HG03060 (cell line): ENCODE data around the gene CTSE.
A peak's percentile ranks its signal among the peaks of the same experiment; 100 is the strongest.
"Not testable (repeated sequence)": the region's sequence is repeated elsewhere in the genome, so short reads cannot be mapped to it uniquely, and the experiment has no call there.

Experiments used
- ATAC-seq: cut with Tn5 transposase; IDR thresholded peaks from one replicate; pipeline ENCODE4 v1.9.1; 2021; ENCODE audit warnings: low read depth, moderate number of reproducible peaks; ENCODE audit not compliant: unreplicated experiment

Gene CTSE

GRCh38 chr1:206020393-206021007, 3.2 kb downstream of the CTSE start:
- no peak for ATAC-seq

DNA sequence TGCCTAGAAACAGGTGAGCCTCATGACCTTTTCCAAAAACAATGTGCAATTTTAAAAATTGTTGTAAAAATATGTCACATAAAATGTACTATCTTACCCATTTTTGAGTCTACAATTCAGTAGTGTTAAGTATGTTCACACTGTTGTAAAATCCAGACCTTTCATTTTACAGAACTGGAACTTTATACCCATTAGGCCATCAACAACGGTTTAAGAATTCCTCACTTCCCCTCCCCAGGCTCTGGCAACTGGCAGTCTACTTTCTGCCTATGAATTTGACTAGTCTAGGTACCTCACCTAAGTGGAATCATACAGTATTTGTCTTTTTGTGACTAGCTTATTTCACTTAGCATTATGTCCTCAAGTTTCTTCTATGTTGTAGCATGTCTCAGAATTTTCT, 8.6 kb downstream of the CTSE start:
- ATAC-seq: no peak

DNA sequence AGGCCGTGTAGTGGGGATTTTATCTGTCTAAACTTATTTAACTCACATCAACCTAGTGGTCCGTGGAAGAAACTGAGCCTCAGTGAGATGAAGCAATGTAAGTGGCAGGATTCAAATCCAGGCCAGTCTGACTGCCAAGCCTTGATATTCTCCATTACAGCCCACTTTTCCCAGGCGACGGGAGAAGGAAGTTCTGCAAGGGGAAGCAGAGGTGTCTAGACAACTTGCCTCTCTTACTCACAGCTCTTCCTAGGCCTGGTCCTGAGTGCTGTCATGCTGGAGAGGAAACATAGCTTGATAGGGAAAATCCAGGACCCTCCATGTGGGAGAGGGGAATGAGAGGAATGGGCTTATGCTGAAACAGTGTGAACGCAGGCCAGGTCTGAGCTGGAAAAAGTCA, 9.1 kb downstream of the CTSE start:
- no peak for ATAC-seq

DNA sequence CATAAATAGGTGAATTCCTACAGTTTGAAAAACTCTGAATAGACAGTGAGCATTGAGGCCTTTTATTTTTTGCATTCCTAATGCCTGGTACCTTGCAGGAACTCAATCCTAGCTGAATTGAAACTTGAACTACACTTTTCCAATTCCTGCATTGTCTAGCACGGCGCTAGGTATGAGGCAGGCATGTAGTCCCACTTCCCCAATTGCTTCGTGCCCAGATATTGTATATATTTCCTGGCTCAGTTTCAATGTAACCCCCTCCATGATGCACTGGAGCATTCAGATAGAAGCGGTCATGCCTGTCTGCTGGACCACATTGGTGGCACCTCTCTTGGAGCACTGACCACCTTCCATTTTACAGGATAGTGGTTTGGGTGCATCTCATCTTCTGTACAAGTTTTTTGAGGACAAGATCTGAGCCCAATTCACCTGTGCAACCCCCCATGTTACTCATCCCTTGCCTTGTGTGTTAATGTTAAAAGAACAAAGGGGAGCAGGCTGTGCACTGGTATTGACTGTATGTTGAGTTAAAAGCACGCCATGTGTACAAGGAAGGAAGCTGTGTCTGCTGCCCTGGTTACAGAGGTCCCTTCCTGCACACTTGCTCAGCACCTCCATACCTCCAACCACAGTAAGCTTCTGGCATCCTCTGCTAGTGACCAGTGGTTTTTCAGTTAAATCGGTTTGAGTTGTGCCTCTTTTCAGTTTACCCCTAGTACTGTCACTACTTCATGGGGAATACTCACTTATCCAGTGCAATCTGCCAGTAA, 10.5 kb downstream of the CTSE start:
- ATAC-seq: no peak

GRCh38 chr1:206012086-206012859, 11.4 kb downstream of the CTSE start:
- peak; percentile 86 for ATAC-seq

DNA sequence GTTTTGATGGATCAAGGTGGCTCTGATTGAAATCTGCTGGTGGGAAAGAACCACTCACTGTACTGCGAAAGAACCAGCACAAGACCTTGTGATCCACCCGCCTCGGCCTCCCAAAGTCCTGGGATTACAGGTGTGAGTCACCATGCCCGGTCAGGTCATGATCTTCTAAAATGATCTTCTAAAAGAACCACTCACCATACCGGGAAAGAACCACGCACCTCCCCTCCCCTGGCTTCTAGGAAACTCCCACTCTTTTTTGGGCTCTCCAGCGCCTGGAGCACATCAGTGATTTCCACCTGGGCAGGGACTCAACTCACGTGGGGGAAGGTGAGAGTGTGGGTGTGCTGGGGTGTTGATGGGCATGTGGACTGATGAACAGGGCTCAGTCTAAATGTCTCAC, 12.6 kb downstream of the CTSE start:
- ATAC-seq: no peak

- ATAC-seq: no peak
Measured at GRCh38 chr1:206010060-206010459, 13.6 kb downstream of the CTSE start.

GRCh38 chr1:206006946-206007345, 16.7 kb downstream of the CTSE start:
- ATAC-seq: no peak

GRCh38 chr1:206005778-206006180, 17.9 kb downstream of the CTSE start:
- ATAC-seq: no peak

DNA sequence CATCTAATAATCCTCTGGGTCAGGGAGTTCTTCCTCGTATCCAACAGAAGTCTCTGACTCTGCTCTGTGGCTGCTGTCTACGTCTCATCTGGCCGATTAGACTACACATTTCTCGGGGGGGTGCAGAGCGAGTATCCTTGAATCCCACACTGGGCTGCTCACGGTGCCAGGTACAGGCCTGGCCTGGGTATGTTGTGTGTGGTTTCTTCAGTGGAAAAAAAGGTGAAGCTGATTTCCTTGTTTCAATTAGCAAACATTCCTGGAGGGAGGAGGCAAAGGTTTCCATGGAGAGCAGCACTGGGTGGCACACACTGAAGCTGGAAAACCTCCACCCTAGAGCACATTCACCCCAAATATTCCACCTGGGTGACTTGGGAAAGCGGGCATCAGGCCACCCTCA, 18.5 kb downstream of the CTSE start:
- no peak for ATAC-seq

- no peak for ATAC-seq
Measured at GRCh38 chr1:206004826-206005225, 18.9 kb downstream of the CTSE start.

DNA sequence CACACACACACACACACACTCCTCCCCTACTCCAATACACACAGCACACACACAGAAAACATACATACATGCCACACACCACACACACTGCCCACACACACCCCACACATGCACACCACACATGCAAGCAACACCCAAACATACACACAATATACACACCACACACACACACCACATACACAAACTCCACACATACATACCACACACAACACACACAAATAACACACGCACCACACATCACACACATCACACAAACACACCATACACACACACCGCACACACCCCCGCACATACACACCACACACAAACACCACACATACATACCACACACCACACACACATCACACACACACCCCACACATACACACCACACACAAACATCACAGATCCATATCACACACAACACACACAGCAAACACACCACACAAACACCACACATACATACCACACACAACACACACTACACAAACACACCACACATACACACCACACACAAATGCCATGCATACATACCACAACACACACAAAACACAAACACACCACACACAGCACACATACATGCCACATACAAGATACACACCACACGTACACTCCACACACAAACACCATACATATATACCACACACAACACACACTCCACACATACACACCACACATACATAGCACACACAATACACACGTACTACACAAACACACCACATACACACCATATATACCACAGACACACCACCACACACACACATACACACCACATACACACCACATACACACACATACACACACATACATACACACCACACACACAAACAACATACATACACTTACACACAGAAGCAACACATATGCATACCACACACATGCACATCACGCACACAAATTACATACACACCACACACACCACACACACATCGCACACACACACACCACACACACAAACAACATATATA, 19.6 kb downstream of the CTSE start:
- ATAC-seq: no peak

- no peak for ATAC-seq
Measured at GRCh38 chr1:206002871-206003801, 20.6 kb downstream of the CTSE start, which contains the start of gene RAB7B. Gene RAB7B, minus strand, starts transcription at chr1:206003395. Its CDS starts 9,260 bp downstream, at chr1:205994135.

DNA sequence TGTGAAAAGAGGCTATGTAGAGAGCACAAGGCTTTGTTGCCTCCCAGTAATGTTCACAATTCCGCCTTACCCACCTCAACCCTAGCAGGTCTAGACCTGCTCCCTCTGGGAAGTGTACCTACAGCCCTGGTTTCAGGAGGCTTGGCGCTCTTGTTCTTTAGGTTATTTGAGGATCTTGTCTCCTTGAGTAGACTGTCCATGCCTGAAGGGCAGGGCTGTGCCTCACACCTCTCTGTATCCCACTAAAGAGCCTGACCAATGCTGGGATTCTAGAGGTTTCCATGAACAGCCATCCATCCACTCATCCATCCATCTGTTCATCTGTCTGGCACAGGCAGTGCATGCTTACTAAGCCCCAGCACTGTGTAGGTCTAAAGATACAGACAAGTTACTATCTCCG, 21.5 kb downstream of the CTSE start:
- no peak for ATAC-seq

DNA sequence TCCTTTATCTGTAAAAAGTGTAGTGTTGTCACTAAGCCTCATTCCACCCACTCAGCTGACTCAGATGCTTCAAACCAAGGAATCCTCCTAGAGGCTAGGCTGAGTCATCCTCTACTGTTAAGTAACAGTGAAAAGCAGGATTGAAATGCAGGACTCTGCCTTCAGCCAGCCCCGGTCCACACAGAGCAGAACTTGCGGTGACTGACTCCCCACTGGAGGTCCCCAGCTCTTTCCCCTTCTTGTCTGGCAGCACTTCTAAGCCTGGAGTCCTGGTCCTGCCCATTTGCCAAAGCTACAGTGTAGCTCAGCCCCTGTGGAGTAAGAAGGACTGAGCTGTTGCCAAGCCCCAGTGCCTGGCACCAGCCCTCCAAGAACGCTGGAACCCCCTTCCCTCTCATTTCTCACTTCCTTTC, 22.2 kb downstream of the CTSE start:
- ATAC-seq: no peak

DNA sequence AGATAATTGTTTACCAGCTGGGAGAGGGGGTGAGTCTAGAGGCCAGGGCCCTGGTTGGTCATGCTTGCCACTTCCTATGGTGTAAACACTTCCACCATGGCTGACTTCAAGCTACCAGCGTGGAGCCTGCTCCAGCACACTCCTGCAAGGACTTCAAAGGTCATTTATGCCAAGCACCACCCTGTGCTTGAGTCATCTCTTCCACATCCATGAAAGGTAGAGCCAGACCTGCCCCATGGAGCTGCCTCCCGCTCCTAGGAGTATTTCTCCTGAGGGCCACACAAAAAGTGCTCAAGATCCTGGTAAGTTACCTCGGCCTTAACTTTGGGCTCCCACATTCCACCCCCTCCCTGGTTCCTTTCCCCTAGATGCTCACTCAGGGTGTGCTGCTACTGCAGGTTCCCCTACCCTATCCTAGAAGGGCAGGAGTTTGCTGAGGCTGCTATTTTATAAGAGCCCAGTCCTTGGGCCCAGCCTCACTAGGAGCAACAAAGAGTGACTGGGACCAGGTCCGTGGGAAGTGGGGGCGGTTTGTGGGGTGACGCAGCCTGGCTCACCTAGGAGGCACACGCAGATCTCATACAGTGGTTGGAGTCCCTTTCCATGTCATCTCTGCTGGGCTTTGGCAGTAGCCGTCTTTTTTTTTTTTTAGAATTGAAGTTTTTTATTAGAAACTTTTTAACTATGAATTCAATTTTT, 22.9 kb downstream of the CTSE start:
- no peak for ATAC-seq

DNA sequence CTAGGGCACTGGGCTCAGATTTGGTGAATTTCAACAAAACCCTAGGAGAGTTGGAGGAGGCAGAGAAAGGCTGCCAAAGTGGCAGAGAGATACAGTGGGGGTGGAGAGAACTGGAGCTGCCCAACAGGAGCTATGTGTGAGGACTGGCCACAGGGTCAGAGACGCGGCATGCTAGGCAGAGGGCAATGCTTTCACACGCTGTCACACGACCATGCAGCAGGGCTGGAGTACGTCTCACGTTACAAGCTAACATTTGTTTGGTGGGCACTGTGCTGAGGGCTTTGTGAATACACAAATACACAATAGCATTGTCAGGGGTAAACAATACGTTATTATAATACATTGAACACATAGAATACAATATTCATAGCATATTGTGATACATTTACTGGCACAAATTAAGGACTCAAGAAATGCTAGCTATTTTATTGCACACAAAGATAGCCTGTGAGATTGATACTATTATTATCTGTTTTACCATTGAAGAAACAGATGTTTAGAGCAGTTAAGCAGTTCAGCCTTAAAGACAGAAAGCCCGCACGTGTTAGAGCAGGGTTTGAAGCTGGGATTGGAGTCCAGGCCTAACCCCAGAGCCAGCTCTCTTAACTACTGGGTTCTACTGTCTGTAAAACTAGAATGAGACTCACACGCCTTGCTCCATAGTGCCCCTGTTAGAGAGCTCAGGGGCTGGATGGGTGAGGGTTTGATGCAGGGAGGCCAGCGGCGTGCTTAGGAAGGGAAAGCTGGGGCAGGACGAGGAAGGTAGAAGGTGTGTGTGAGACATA, 25.0 kb downstream of the CTSE start:
- ATAC-seq: no peak

- ATAC-seq: not testable (repeated sequence)
Measured at GRCh38 chr1:205996641-205997040, 27.1 kb downstream of the CTSE start.
